PC-3 (cell line): ENCODE results near the gene SMARCA4. TPM values are rescaled to one million over a fixed set of nuclear protein-coding genes. Genes with fewer than 3 reads are reported as not detected.

Experiments used
- ATAC-seq: fragments of 200-7000 bp; cut with Tn5 transposase; 2 replicates; pipeline ENCODE4 v1.9.1; 2020; ENCODE audit warnings: mild to moderate bottlenecking, moderate library complexity
- BruUV-seq: library from RNA; stranded (reverse); fragments of 400-500 nt; replicated peaks from 2 replicates; lab custom pipeline; 2021; lab: Mats Ljungman, UMichigan
- CTCF ChIA-PET: fragments of 300-600 bp; sonication (Branson Sonifier 250); formaldehyde crosslinking; loops from one replicate; lab custom pipeline; 2022; ENCODE audit warnings: antibody characterized with exemption; lab: Charles Lee
- POLR2A ChIA-PET: fragments of 300-600 bp; sonication (Branson Sonifier 250); formaldehyde crosslinking; loops from one replicate; lab custom pipeline; 2022; ENCODE audit warnings: antibody characterized with exemption; ENCODE audit not compliant: unreplicated experiment; lab: Charles Lee
- DNase-seq: peaks from one replicate; pipeline ENCODE4 v3.0.0-alpha.2; 2015
- H2AFZ ChIP-seq: fragments of 300-600 bp; sonication (generic); 2 replicates; pipeline ENCODE4 v1.6.0; 2016; ENCODE audit warnings: antibody characterized with exemption, low read length
- H3F3A ChIP-seq: fragments of 300-600 bp; sonication (generic); one replicate; pipeline ENCODE4 v1.6.0; 2017; ENCODE audit warnings: antibody characterized with exemption, low read length, control low read depth, mild to moderate bottlenecking; ENCODE audit not compliant: unreplicated experiment
- H3K27ac ChIP-seq: fragments of 300-600 bp; sonication (generic); 2 replicates; pipeline ENCODE4 v1.5.1; 2016; ENCODE audit warnings: mild to moderate bottlenecking, low read length
- H3K27me3 ChIP-seq: fragments of 300-600 bp; sonication (generic); 2 replicates; pipeline ENCODE4 v1.6.1; 2016; ENCODE audit warnings: low read length, mixed read lengths
- H3K36me3 ChIP-seq: fragments of 300-600 bp; sonication (generic); 2 replicates; pipeline ENCODE4 v1.6.1; 2016; ENCODE audit warnings: low read depth, mixed run types, low read length, mixed read lengths
- H3K4me1 ChIP-seq: fragments of 300-600 bp; sonication (generic); 2 replicates; pipeline ENCODE4 v1.5.1; 2016; ENCODE audit warnings: low read length; ENCODE audit not compliant: insufficient read depth
- H3K4me2 ChIP-seq: fragments of 300-600 bp; sonication (generic); 2 replicates; pipeline ENCODE4 v1.6.0; 2016; ENCODE audit warnings: low read length
- H3K4me3 ChIP-seq: fragments of 300-600 bp; sonication (generic); 2 replicates; pipeline ENCODE4 v1.5.1; 2016; ENCODE audit warnings: mild to moderate bottlenecking, low read length, mixed read lengths
- H3K79me2 ChIP-seq: fragments of 300-600 bp; sonication (generic); 2 replicates; pipeline ENCODE4 v1.6.1; 2017; ENCODE audit warnings: low read length, mixed read lengths
- H3K9ac ChIP-seq: fragments of 300-600 bp; sonication (generic); 2 replicates; pipeline ENCODE4 v1.6.0; 2016; ENCODE audit warnings: mild to moderate bottlenecking, low read length
- H3K9me2 ChIP-seq: fragments of 300-600 bp; sonication (generic); replicated peaks from 2 replicates; pipeline ENCODE4 v1.6.1; 2016; ENCODE audit warnings: mixed run types, low read length, mixed read lengths
- H3K9me3 ChIP-seq: fragments of 300-600 bp; sonication (generic); 2 replicates; pipeline ENCODE4 v1.6.1; 2016; ENCODE audit warnings: low read length, mixed read lengths
- H4K20me1 ChIP-seq: fragments of 300-600 bp; sonication (generic); 2 replicates; pipeline ENCODE4 v1.6.1; 2016; ENCODE audit warnings: low read length, mixed read lengths
- EZH2 ChIP-seq: fragments of 300-600 bp; sonication (generic); IDR thresholded peaks from one replicate; pipeline ENCODE4 v1.6.1; 2017; ENCODE audit warnings: antibody characterized with exemption, mild to moderate bottlenecking, low read length; ENCODE audit not compliant: unreplicated experiment
- EZH2phosphoT487 ChIP-seq: fragments of 300-600 bp; sonication (generic); IDR thresholded peaks from 2 replicates; pipeline ENCODE4 v1.6.1; 2018; ENCODE audit warnings: mild to moderate bottlenecking, antibody characterized with exemption, low read length, borderline replicate concordance
- intact Hi-C: fragments of 100-400 bp; cut with micrococcal nuclease; formaldehyde crosslinking; loops from 2 replicates; pipeline ENCODE4 v1.9.0; 2023
- total RNA-seq: library from RNA; depleted of rRNA; stranded (reverse); fragments of >200 nt; gene quantifications from 2 replicates; pipeline ENCODE4 v1.2.3, GENCODE V29; 2014
- TF ChIP-seq, protein P1 (sequence below): fragments of 300-600 bp; sonication (generic); conservative IDR thresholded peaks from 2 replicates; pipeline ENCODE4 v1.5.1; 2017; ENCODE audit warnings: antibody characterized with exemption, low read depth, mild to moderate bottlenecking, low read length

The SMARCA4 gene
- total RNA-seq, 1 experiment from 2014 or later, result 197 TPM

DNA sequence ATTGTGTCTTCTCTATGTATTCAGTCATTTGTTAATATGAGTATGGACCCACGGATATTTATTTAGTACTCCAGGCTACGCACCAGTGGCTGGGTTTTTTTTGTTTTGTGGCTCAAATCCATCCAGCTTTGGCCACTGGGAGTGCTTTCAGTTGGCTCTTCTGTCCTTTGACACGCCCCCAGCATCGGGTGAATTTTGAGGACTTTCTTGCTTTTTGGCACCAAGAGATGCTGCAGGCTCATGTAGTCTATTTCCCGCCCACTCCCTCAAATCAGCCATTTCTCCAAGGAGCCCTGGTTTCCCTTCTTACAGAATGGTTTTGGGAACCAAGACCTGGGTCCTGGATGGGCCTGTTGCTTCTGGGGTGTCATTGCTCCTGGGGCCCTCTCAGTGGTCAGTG is 55.8 kb downstream of the SMARCA4 start:
- Histone ChIP-seq H3K4me1 (no peaks in the 10 kb centered on the region), H3K4me2 (no peak overlapping the region), H3K9me2 (no peaks in the 10 kb centered on the region), H3K27me3 (no peaks in the 10 kb centered on the region), H2AFZ (no peak overlapping the region), H3K79me2 (no peaks in the 10 kb centered on the region), H3F3A (no peaks in the 10 kb centered on the region), H4K20me1 (no peaks in the 10 kb centered on the region), H3K4me3 (no peak overlapping the region), H3K9me3 (no peaks in the 10 kb centered on the region), H3K27ac (no peak overlapping the region), H3K36me3 (peaks cover 69% of the 10 kb centered on the region), H3K9ac (no peak overlapping the region)
- CTCF ChIA-PET, result no interaction called here
- ATAC-seq (no peak), DNase-seq (no peak)
- intact Hi-C loops, result no loop called here
- no TSS peak for BruUV-seq
- TF ChIP-seq EZH2, result no peak
- TF ChIP-seq, protein P1, sequence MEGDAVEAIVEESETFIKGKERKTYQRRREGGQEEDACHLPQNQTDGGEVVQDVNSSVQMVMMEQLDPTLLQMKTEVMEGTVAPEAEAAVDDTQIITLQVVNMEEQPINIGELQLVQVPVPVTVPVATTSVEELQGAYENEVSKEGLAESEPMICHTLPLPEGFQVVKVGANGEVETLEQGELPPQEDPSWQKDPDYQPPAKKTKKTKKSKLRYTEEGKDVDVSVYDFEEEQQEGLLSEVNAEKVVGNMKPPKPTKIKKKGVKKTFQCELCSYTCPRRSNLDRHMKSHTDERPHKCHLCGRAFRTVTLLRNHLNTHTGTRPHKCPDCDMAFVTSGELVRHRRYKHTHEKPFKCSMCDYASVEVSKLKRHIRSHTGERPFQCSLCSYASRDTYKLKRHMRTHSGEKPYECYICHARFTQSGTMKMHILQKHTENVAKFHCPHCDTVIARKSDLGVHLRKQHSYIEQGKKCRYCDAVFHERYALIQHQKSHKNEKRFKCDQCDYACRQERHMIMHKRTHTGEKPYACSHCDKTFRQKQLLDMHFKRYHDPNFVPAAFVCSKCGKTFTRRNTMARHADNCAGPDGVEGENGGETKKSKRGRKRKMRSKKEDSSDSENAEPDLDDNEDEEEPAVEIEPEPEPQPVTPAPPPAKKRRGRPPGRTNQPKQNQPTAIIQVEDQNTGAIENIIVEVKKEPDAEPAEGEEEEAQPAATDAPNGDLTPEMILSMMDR, result no peak
- TF ChIP-seq EZH2phosphoT487, result no peak
- POLR2A ChIA-PET, result no interaction called here

DNA sequence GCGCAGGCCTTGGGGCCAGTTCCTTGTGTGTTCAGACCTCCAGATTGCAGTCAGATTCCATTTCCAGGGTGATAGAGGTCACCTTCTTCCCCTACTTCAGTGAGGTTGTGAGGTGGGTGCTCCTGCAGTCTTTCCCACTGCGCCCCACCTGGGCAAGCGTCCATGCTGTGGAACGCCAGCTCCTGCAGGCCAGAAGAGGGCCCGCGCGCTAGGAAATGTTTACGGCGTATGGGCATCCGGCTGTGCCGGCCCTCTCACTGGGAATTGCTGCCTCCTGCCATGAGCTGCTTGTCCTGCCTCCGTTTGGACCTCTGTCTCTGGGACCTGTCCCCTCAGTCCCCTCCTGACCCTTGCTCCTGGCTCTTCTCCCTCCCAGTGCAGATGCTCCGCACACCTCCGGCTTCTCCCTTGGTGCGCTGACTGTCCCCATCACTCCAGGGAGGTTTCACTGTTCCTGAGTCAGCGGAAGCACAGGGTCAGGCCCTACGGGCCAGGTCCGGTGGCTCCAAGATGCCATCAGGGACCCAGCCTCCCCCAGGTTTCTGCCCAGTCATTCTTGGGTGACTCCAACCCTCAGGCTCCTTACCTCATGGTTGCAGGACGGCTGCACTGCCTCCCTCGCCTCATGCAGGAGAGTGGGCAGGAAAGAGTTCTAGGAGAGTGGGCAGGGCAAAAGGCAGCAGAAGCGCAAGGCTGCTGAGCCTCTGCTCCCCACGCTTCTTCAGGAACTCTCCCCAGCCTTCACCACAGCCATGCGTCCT is 56.6 kb downstream of the SMARCA4 start:
- ATAC-seq, result no peak
- Histone ChIP-seq H3K27me3 (no peaks in the 10 kb centered on the region), H3K4me2 (no peak overlapping the region), H3K9me2 (no peaks in the 10 kb centered on the region), H3K9me3 (no peaks in the 10 kb centered on the region), H4K20me1 (no peaks in the 10 kb centered on the region), H3F3A (no peaks in the 10 kb centered on the region), H3K4me3 (no peak overlapping the region), H3K27ac (no peak overlapping the region), H3K36me3 (peaks cover 74% of the 10 kb centered on the region), H3K4me1 (no peaks in the 10 kb centered on the region), H2AFZ (no peak overlapping the region), H3K79me2 (no peaks in the 10 kb centered on the region), H3K9ac (no peak overlapping the region)
- POLR2A ChIA-PET, result no interaction called here
- intact Hi-C loops, result no loop called here
- DNase-seq, result no peak
- CTCF ChIA-PET, result no interaction called here
- no TSS peak for BruUV-seq
- TF ChIP-seq EZH2phosphoT487 (no peak), EZH2 (no peak)
- TF ChIP-seq, protein P1, result no peak

DNA sequence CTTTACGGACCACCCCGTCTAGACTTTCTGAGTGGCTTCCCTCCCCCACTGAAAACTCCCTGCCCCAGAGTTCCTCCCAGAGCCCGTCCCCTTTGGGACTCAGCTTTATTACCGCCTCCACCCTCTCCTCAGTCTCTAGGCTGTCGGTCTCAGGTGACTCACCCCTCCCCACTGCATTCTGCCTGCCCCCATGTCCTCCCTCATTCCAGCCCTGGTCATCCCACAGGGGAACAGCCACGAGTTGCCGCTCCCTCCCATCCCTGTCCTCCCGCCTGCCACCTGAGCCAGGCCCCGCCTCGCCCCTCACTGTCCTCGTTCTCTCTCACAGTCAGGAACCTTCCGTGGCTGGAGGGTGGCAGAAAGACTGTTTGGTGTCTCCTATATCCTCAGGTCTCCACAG is 57.3 kb downstream of the SMARCA4 start:
- H4K20me1 ChIP-seq, result no peaks in the 10 kb centered on the region
- H3K4me1 ChIP-seq, result no peaks in the 10 kb centered on the region
- no peak overlapping the region for H3K4me3 ChIP-seq
- ChIA-PET POLR2A (no interaction called here), CTCF (no interaction called here)
- no peak overlapping the region for H3K4me2 ChIP-seq
- H3K27ac ChIP-seq, result no peak overlapping the region
- H3K79me2 ChIP-seq, result no peaks in the 10 kb centered on the region
- no peaks in the 10 kb centered on the region for H3K9me3 ChIP-seq
- no TSS peak for BruUV-seq
- TF ChIP-seq EZH2, result no peak
- no peaks in the 10 kb centered on the region for H3K27me3 ChIP-seq
- no peak overlapping the region for H2AFZ ChIP-seq
- ATAC-seq (no peak; the same call in 1 of the 2 replicates), DNase-seq (no peak)
- intact Hi-C loops, result no loop called here
- H3K9ac ChIP-seq, result no peak overlapping the region
- H3F3A ChIP-seq, result no peaks in the 10 kb centered on the region
- H3K36me3 ChIP-seq, result peaks cover 72% of the 10 kb centered on the region
- no peaks in the 10 kb centered on the region for H3K9me2 ChIP-seq
